HG03103 (cell line): ENCODE results near the gene ZMYND11.
"Not testable (repeated sequence)": the region's sequence is repeated elsewhere in the genome, so short reads cannot be mapped to it uniquely, and the experiment has no call there.

ENCODE experiments used
- ATAC-seq: cut with Tn5 transposase; IDR thresholded peaks from one replicate; pipeline ENCODE4 v1.9.1; 2021; ENCODE audit warnings: low read depth; ENCODE audit not compliant: unreplicated experiment

Gene ZMYND11

DNA sequence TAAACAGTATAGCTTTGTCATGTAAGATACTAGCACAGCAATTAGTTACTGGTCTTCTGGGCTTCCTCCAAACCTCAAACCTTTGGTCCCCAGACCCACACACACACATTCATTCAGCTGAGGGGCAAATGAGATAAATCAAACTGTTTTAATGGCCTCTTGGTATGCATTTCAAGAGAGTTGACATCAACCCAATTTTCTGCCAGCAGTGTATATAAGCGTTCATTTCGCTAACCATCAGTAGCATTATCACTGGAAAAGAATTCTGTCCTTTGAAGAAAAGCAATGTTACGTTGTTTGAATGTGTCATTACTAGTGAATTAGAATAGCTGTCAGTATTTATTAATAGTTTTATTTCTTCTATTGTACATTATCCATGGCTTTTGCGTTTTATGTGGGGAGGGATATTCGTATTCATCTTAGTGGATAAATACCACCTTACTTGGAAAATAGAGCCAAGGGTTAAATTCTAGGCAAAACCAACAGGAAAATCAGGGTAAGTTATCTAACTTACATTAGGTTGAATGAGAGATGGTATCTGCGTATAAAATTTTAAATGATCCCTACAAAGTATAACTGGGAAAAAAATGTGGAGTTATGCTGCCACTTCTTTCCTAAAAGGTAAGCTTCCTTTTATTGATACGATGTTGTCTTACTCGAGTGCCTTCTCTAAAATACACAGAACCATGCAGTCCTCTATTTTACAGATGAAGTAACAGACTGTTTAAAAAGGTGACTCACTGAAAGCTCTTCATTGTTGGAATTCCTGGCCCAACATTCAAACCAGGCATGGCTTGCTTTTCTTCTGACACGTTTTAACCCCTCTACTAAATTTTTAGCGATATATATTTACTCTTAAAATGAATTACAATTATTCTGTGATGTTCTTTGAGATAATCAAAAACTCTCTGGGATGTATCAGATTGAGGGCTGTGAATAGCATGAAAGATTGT, 2.0 kb upstream of the ZMYND11 start:
- ATAC-seq: no peak

DNA sequence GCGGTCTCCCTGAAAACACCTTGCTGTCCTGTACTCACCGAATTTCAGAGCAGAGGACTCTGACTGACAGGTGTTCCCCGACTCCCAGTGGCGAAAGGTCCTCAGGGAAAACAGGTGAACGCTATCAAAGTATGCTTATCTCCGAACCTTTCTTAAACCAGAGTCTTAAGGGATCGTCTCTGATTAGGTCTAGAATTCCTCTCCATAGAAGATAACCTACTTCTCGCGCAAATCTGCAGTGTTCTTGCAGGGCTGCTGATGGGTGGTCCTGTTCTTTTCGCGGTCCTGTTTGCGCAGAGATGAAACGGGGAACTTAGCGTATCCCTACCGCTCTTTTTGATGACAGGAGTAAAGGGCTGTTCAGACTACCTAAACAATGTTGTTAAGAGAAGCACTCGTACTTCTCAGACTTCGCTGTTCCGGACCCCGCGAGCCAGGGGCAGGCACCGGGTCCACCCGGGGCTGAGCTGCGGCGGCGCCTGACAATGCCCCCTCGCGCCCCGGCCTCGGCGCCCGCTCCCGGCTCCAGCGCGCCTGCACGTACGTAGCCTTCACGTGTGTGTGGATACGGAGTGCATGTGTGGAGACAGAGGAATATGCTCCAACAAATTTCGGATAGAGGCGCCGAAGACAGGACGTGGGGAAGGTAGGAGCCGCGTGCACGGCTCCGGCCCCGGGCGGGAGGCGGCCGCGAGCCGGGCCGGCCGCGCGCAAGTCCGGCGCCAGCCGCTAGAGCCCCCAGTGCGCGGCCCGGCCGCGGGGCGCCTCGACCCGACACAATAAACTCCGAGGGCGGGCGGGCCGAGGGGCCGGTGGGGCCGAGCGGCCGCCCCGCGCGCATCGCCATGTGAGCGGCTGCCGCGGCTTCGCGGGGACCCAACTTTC, 766 bp upstream of the ZMYND11 start:
- peak; percentile 38 for ATAC-seq

DNA sequence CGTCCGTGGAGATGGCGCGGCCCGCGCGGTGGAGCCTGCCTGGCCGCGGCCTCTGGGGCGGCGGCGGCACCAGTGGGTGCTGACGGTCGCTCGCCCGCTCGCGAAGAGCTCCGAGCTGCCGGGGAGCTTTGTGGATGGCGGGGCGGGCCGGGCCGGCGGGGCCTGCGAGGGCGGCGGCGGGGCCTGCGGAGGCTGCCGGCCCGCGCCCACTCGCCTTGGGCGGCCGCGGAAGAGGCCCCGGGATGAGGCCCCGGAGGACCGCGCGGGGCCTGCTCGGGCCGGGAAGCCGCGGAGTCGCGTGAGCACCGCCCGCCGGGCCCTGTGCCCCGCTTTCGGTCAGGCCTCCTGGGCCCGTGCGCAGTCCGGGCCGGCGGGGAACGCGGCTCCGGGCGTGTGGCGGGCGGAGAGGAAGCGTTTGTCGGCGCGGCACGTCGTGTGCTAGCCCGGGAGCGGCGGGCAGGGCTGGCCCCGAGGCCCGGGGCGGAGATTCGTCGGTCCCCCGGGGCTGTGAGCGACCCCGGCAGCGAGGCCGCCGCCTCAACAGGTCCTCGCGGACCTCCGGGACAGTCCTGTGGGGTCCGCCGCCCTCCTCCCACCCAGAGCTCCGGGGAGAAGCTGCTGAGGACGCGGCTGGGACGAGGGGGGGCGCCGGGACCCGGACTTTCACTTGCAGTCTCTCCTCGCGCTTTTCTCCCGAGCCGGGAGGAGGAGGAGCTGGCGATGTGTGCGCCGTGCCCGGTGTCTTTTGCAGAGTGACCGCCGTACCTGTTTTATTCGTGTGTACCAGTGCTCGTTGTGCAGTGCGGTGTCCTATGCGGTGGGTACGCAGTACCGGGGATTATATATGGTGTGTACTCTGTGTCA, 578 bp downstream of the ZMYND11 start:
- ATAC-seq: peak; percentile 31

DNA sequence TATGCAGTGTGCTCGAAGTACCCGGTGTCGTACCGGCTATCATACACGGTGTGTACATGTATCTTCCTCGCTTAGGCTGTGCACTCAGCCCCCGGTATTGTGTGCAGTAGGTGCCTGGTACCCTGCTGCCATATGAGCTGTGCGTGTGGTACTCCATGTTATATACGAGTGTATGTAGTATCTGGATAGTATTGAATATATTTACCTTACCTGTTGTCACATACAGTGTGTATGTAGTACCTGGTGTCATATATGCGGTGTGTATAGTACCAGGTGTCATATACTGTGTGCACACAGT, 1.2 kb downstream of the ZMYND11 start:
- peak; percentile 18 for ATAC-seq

DNA sequence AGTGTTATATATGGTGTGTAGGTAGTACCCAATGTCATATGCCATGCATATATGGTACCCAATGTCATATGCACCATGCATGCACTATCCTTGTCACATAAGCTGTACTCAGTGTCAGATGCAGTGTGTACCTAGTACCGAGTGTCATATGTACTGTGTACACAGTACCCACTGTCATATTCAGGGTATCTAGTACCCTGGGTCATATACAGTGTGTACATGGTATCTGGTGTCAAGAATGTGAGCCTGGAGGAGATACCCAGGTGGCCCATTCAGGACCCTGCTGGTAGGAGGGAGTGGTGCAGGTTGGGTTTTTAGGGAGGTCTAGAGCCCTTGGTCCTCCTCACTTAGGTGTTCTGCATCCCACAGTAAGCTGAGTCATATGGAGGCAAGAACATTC, 1.8 kb downstream of the ZMYND11 start:
- no peak for ATAC-seq

DNA sequence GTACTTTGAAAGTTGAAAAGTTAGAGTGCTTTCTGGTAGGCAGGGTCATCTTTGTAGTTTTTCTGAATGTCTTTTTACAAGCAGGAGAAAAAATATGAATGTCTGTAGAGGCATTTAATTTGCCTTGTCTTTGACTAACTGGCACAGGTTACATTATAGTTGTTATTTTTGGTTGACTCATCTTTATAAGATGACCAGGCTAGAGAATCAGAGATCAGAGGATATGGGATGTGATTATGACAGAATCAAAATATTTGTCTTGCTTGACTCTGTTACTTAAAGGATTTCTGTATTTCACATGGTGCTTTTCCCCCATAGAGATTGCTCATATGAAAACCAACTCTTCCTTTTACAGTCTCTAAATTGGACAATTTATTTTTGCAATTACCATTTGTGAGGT, 2.4 kb downstream of the ZMYND11 start:
- ATAC-seq: no peak

DNA sequence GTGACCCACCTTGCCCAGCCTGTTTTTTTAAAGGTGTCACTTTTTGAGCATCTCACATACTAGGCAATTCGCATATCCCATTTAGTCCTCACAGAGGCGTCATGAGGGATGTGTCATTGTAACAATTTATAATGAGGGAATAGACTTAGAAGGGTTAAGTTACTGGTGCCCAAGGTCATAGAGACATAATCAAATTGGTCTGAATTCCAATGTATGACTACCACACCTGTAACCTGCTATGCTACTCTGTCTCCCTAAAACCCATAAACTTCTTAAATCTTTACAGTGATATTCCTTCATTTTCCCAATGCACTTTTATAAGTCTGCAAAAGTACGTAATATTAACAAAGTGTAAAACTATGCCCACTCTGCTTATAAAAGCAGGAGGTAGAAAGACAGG, 7.1 kb downstream of the ZMYND11 start:
- ATAC-seq: no peak

DNA sequence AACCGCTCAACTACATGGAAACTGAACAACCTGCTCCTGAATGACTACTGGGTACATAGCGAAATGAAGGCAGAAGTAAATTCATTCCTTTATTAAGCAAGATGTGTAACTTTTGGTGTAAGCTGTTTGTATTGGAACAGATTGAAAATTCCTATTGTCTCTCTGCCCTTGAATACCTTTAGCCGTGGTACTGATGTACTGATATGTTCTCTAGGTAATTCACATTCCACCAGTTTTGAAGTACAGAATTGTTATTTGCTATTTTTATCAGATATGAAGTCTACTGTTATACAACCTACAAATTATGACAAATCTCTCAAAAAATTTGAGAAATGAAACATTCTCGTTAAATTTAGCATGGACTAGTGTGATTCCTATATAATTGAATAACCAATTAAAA, 17.7 kb downstream of the ZMYND11 start:
- ATAC-seq: no peak

DNA sequence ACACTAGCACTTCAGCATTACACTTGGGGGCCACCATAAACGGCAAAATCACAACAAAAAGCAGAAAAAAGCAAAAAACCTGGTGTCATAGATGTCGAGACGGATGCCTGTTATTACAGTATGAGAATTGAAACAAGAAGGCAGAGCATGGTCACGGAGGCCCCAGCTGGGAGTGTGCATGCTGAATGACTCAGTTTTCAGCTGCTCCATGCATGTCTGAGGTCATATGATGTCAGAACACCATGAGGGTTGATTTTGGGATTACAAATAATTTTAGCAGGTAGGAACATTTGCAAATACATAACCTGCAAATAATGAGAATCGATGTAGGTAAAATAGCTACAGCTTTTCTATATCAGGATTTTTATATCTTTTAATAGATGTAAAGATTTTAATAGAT, 19.1 kb downstream of the ZMYND11 start:
- no peak for ATAC-seq

DNA sequence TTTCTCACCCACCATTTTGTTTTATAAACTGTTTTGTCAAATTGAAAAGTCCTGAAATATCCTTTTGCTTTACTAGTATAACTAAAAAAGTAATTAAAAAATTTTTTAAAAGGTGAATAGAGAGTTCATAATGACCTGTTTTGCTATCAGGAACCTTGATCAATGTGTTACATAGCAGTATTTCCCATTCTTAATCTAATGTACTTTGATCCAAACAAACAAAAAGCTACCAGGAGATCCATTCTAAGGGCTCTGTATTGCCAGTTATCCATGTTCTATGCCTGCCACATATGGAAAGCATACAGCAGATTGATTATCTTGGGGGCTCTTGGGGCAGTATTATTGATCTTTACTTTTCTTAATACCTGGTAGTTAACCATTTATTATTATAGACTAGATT, 32.1 kb downstream of the ZMYND11 start:
- ATAC-seq: no peak

DNA sequence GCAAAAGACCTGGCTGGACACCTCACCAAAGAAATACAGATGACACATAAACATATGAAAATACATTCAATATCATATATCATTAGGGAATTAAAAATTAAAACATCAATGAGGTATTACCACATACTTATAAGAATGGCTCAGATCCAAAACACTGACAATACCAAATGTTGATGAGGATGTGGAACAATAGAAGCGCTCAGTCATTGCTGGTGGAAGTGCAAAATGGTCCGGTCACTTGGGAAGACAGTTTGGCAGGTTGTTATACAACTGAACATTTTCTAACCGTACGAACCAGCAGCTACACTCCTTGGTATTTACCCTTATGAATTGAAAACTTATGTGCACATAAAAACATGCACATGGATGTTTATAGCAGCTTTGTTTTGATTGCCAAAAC, 38.5 kb downstream of the ZMYND11 start:
- ATAC-seq: no peak

DNA sequence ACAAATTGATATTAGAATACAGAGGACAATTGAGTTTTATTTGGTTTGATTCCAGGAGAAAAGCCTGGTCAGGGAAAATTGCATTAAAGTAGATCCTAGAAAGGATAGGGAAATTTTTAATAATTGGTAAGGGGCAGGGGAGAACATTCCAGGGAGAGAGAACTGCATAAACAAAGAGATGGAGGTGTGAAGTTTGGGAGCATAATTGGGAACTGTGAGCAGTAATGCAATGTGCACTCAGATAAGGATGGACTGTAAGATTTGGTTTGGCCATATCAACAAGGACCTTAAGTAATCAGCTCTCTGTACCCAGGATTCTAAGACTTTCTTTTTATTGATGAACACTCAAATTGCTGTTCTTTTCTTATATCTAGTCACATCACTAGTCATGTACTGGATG, 41.4 kb downstream of the ZMYND11 start:
- ATAC-seq: no peak

DNA sequence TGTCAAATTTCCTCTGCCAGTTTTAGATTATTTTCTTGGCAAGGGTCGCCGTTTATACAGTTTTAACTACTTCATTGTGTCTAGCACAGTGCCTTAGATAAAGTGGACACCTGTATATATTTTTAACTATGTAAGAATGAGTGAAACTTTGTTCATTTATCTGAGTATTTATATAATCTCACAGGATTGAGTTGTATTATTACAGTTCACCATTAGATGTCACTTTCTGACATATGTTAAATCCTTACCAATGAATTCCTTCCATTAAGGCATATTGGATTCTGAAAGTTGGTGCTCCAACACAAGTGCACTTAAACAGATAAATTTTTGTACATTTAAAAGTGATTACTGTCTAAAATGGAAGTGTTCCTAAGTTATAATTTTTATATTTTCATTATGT, 43.0 kb downstream of the ZMYND11 start:
- no peak for ATAC-seq

DNA sequence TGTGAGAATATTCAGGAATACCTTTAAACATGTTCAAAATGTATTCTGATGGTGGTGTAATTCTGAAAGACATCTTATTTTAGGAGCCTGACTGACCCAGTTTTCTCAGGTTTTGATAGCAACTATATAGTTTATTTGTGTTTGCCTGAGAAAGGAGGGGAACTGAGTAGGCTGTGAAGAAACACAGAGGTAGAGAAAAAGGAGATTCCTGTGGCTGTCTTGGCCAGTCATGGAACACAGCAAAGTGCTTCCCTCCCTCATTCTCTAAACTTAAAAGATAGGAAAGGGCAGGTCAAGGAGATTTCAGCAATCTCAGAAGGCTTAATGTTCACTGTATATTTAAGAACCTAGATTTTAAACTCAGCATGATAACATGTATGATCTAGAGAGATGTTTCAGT, 43.5 kb downstream of the ZMYND11 start:
- ATAC-seq: no peak

DNA sequence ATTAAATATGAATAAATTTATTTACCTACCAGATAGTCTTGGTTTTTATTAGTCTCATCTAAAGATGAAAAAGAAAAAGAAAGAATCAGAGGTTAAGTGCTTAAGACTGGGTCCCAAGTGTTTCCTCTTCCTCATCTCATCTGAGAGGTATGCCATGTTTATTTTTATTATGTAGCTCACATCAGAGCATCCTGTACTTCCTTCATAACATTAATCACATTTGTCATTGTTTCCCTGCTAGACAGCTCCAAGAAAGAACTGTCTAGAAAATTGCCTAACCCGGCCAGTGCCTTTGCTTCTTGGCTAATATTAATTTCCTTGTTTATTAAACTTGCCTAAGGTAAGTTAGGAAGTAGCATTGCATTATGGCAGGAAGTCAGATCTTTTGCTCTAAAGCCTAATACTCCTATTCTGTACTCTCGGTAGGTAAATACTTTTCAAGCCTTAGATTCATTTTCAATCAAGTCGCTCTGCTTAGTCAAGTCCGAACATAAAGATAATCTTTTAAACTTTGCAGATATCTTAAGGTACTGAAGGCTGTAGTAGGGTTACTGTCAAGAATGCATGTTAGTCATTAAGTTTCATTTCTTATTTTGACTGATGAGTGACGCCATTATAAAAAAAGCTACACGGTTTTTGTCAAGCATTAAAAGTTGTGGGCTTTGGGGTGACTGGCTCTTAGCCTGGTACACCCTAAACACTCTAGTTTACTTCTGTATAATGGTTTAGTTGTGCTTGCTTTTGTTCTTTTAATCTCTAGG, 47.4 kb downstream of the ZMYND11 start:
- ATAC-seq: no peak

DNA sequence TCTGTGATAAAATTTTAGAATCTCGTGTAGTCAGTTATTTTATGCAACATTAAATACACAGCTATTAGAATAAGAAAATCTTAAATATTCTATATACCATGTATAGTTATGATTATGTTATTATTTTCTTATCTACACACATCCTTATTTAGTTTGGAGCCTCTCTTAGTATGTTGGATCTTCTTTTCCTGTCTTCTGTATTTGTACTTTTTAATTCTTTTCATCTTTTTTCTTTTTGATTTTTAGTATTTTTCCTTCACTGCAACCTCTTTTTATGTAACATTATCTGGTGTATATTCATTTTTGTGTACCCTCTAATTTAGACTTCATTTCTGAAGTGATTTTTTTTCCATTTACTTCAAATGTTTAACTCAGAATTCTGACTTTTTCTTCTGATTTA, 48.9 kb downstream of the ZMYND11 start:
- no peak for ATAC-seq

DNA sequence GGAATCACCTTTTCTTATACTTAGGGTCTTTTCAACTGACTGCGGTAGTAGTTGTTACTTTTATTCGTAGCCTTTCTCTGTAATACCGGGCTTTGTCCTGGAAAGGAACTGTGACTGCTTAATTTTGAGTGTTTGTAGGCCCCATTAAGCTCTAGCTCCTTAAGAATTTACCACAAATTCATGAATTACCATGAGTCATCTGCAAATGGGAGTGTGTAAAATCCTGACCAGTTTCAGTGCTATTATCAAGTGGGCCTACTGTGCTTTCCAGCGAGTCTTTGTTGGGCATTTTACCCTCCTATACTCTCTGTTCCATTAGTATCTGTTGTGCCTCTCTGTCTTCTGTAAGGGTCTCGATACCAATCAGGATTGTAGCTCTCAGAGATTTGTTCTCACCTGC, 49.7 kb downstream of the ZMYND11 start:
- no peak for ATAC-seq

DNA sequence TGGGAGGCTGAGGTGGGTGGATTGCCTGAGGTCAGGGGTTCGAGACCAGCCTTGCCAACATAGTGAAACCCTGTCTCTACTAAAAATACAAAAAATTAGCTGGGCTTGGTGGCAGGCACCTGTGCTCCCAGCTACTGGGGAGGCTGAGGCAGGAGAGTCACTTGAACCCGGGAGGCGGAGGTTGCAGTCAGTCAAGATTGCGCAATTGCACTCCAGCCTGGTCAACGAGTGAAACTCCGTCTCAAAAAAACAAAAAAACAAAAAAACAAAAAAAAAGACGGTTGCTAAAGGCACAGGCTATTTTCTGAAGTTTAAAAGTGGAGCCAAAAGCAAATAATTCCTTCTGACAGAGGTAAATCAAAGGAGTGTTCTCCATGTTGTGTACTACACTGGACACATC, 50.3 kb downstream of the ZMYND11 start:
- ATAC-seq: not testable (repeated sequence)

DNA sequence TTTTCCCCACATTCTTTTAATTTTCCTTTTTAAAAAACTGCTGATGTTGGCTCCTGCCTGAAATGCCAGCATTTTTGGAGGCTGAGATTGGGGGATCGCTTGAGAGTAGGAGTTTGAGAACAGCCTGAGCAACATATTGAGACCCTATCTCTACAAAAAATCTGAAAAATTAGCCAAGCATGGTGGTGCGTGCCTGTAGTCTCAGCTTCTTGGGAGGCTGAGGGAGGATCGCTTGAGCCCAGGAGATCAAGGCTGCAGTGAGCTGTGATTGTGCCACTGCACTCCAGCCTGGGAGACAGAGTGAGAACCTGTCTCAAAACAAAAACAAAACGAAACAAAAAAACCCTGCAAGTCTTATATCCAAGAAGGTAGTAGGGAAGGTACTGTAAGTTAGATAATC, 51.7 kb downstream of the ZMYND11 start:
- ATAC-seq: no peak

DNA sequence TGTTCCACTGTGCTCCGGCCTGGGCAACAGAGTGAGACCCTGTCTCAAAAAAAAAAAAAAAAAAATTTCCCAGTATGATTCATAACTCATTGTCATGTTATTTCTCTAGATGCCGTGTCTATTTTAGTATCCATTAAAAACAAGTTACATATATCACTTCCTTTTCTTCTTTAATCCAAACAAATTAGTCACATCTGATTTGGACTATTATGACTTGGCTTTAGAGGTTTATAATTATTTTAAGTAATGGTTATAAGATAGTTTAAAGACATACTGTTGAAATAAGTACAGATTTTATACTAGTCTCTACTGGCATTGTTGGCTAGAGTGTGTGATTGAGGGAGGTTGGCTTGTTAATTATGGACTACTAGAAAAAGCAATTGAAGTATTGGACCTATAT, 53.3 kb downstream of the ZMYND11 start:
- no peak for ATAC-seq
